Endothelial cell of umbilical vein (primary cell): ENCODE data around the gene PAFAH2. TPM values are rescaled to one million over a fixed set of nuclear protein-coding genes. Genes with fewer than 3 reads are reported as not detected.

ENCODE experiments used
- BruUV-seq: library from RNA; stranded (reverse); fragments of 400-500 nt; replicated peaks from 2 replicates; lab custom pipeline; 2021; lab: Mats Ljungman, UMichigan
- CTCF ChIA-PET: fragments of 300-600, 350-600 bp; sonication (Branson Sonifier 250); formaldehyde crosslinking; loops from one replicate; lab custom pipeline; 2021; ENCODE audit warnings: antibody characterized with exemption, inconsistent platforms; lab: Charles Lee
- POLR2A ChIA-PET: fragments of 300-600, 350-600 bp; sonication (Branson Sonifier 250); formaldehyde crosslinking; loops from one replicate; lab custom pipeline; 2021; ENCODE audit warnings: antibody characterized with exemption, inconsistent platforms; lab: Charles Lee
- DNase-seq: peaks from one replicate; pipeline ENCODE4 v3.0.0-alpha.2; 2011; ENCODE audit warnings: low read depth, low spot score
- FAIRE-seq: peaks from 2 replicates; lab custom pipeline; 2011; peaks lifted over from hg19 to GRCh38; lab: Jason Lieb, UNC
- H2AFZ ChIP-seq: 2 replicates; pipeline ENCODE4 v1.6.0; 2012; ENCODE audit warnings: low read depth, low read length, control low read depth, inconsistent platforms
- H3K27ac ChIP-seq: 2 replicates; pipeline ENCODE4 v1.5.1; 2011; ENCODE audit warnings: low read depth, mild to moderate bottlenecking, control low read depth, low read length, moderate library complexity; ENCODE audit not compliant: insufficient read depth
- H3K27me3 ChIP-seq, 2 experiments: 2 replicates each; pipeline versions ENCODE4 v1.6.0 to v1.6.1; 2011; ENCODE audit warnings: low read length in 2 of 2, mixed read lengths in 1 of 2; ENCODE audit not compliant: control insufficient read depth in 2 of 2, insufficient read depth in 2 of 2
- H3K36me3 ChIP-seq, 2 experiments: 2 replicates in 1 of 2; 3 replicates in 1 of 2; pipeline ENCODE4 v1.5.1; 2011; ENCODE audit warnings: low read length in 2 of 2, mild to moderate bottlenecking in 1 of 2, moderate library complexity in 1 of 2; ENCODE audit not compliant: control insufficient read depth in 2 of 2, insufficient read depth in 2 of 2; ENCODE audit errors: extremely low read depth in 1 of 2
- H3K4me1 ChIP-seq: 3 replicates; pipeline ENCODE4 v1.5.1; 2011; ENCODE audit warnings: mild to moderate bottlenecking, low read length; ENCODE audit not compliant: control insufficient read depth, insufficient read depth; ENCODE audit errors: extremely low read depth
- H3K4me2 ChIP-seq: 2 replicates; pipeline ENCODE4 v1.6.1; 2011; ENCODE audit warnings: low read length, control low read depth, mixed read lengths; ENCODE audit not compliant: insufficient read depth
- H3K4me3 ChIP-seq, 3 experiments: fragments of 200-600 bp in 1 of 3; sonication (generic), shearing (Covaris generic) in 1 of 3; replicated peaks in 1 of 3; 2 replicates each; pipeline ENCODE4 v1.5.1; 2011 to 2016; ENCODE audit warnings: control low read depth in 3 of 3, low read length in 3 of 3, mild to moderate bottlenecking in 2 of 3, inconsistent platforms in 1 of 3, low read depth in 1 of 3, moderate library complexity in 1 of 3; ENCODE audit not compliant: insufficient read depth in 1 of 3
- H3K79me2 ChIP-seq: 2 replicates; pipeline ENCODE4 v1.6.0; 2012; ENCODE audit warnings: low read length, inconsistent platforms; ENCODE audit not compliant: control insufficient read depth, insufficient read depth
- H3K9ac ChIP-seq: replicated peaks from 2 replicates; pipeline ENCODE3; 2011; ENCODE audit warnings: low read length, control low read depth; ENCODE audit not compliant: insufficient read depth; ENCODE audit errors: extremely low read depth
- H3K9me1 ChIP-seq: replicated peaks from 3 replicates; pipeline ENCODE4 v1.6.0; 2011; ENCODE audit warnings: mild to moderate bottlenecking, low read length; ENCODE audit not compliant: control insufficient read depth, insufficient read depth; ENCODE audit errors: extremely low read depth
- H3K9me3 ChIP-seq: replicated peaks from 2 replicates; pipeline ENCODE4 v1.5.1; 2012; ENCODE audit warnings: low read length, inconsistent platforms; ENCODE audit not compliant: control insufficient read depth, insufficient read depth
- H4K20me1 ChIP-seq: replicated peaks from 2 replicates; pipeline ENCODE3; 2011; ENCODE audit warnings: mild to moderate bottlenecking, low read length; ENCODE audit not compliant: control insufficient read depth, insufficient read depth; ENCODE audit errors: extremely low read depth
- EZH2 ChIP-seq: IDR thresholded peaks from 2 replicates; pipeline ENCODE4 v1.6.1; 2012; ENCODE audit warnings: borderline replicate concordance, low read depth, mild to moderate bottlenecking, moderate library complexity, low read length, inconsistent platforms; ENCODE audit not compliant: severe bottlenecking
- FOS ChIP-seq: IDR thresholded peaks from 2 replicates; pipeline ENCODE4 v1.6.1; 2011; ENCODE audit warnings: mild to moderate bottlenecking, low read length, moderate library complexity, borderline replicate concordance; ENCODE audit not compliant: insufficient read depth
- GATA2 ChIP-seq: IDR thresholded peaks from 2 replicates; pipeline ENCODE4 v1.7.0; 2011; ENCODE audit warnings: low read depth, mild to moderate bottlenecking, moderate library complexity, mixed read lengths, low read length; ENCODE audit not compliant: insufficient read length, insufficient read depth
- JUN ChIP-seq: IDR thresholded peaks from 2 replicates; pipeline ENCODE4 v1.6.1; 2011; ENCODE audit warnings: borderline replicate concordance, low read depth; ENCODE audit not compliant: insufficient read length, insufficient read depth
- MAX ChIP-seq: IDR thresholded peaks from 2 replicates; pipeline ENCODE4 v1.6.1; 2011; ENCODE audit not compliant: insufficient read depth, insufficient read length
- MYC ChIP-seq: IDR thresholded peaks from one replicate; pipeline ENCODE4 v1.6.1; 2011; ENCODE audit warnings: mild to moderate bottlenecking, low read depth, low read length
- POLR2A ChIP-seq: IDR thresholded peaks from 2 replicates; pipeline ENCODE4 v1.6.1; 2012; ENCODE audit warnings: low read depth, mild to moderate bottlenecking, control low read depth, low read length
- POLR2AphosphoS5 ChIP-seq: IDR thresholded peaks from 2 replicates; pipeline ENCODE4 v1.6.1; 2012; ENCODE audit warnings: low read depth, mild to moderate bottlenecking, control low read depth, low read length, moderate library complexity; ENCODE audit not compliant: insufficient read depth
- dilution Hi-C: fragments of 300-500 bp; cut with MboI; formaldehyde crosslinking; loops from one replicate; pipeline ENCODE4 v1.15.0; 2019; ENCODE audit warnings: low sequenced_read_pairs; ENCODE audit not compliant: extremely low pct_ligation_motif_present
- intact Hi-C: fragments of 100-400 bp; cut with micrococcal nuclease; formaldehyde crosslinking; loops from one replicate; pipeline ENCODE4 v1.10.0; 2022
- polyA plus RNA-seq, 4 experiments: library from polyadenylated mRNA; depleted of rRNA in 3 of 4; stranded (reverse) in 3 of 4; unstranded in 1 of 4; fragments of >200 nt; gene quantifications; 2 replicates each; pipeline versions ENCODE4 v1.2.1 to v1.2.3, GENCODE V29; 2011 to 2012; ENCODE audit warnings: missing spikeins in 1 of 4
- total RNA-seq: library from RNA; stranded (reverse); gene quantifications from 2 replicates; pipeline ENCODE4 v1.2.3, GENCODE V29; 2021
- TF ChIP-seq, protein P1 (sequence below), 2 donors: IDR thresholded peaks; 1 replicate in 1 of 2; 2 replicates in 1 of 2; pipeline ENCODE4 v1.5.1; 2011; ENCODE audit warnings: low read length in 2 of 2, mild to moderate bottlenecking in 2 of 2, moderate library complexity in 2 of 2, control low read depth in 1 of 2, inconsistent platforms in 1 of 2, low read depth in 1 of 2; ENCODE audit not compliant: insufficient read depth in 1 of 2; ENCODE audit errors: extremely low read depth in 1 of 2

PAFAH2 gene
- total and polyA plus RNA-seq, 2 donors (not counting 3 experiments of a cell fraction or from before 2014, with no cell fraction given), result 6.0 to 6.9 TPM

DNA sequence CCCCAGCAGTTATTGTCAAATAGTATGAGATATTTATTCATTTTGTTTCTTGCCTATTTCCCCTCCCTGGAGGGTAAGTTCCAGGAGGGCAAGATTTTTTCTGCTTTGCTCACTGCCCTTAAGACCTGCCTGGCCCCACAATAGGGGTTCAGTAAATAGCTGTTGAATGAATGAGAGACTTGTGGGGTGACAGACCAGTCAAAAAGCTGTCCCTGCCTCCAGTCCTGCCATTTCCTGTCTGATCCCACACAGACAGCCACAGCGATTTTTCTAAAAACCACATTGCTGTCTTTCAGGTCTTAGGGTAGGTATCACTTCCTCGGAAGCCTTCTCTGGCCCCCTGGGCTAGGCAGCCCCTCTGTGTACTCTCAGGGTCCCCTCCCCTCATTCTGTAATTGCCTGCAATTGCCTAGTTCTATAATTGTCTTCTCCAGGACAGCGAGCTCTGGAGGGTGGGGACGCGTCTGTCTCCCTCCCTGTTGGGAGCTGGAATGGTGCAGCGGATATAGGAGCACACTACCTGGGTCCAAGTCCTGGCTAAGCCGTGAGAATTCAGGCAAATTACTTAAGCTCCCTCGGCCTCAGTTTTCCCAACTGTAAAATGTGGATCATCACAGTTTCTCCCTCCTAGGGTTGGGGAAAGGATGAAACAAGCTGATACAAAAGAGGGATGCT, 21.9 kb upstream of the PAFAH2 start:
- Histone ChIP-seq H3K9me1 (no peaks in the 10 kb centered on the region), H3K9ac (no peak overlapping the region), H3K36me3 (no peaks in the 10 kb centered on the region), H2AFZ (no peak overlapping the region), H3K4me3 (no peak overlapping the region), H3K27me3 (peaks cover 2 to 4% of the 10 kb centered on the region in 2 experiments), H3K27ac (no peak overlapping the region), H4K20me1 (no peaks in the 10 kb centered on the region), H3K4me2 (no peak overlapping the region), H3K4me1 (no peaks in the 10 kb centered on the region), H3K9me3 (no peaks in the 10 kb centered on the region), H3K79me2 (no peaks in the 10 kb centered on the region)
- DNase-seq (no peak), FAIRE-seq (no peak)
- ChIA-PET POLR2A (interaction anchor here (0.7 kb wide), 1 partner anchor 32 kb away, joined by 6 read pairs; no protein-coding TSS in a partner anchor), CTCF (interaction anchor here (0.9 to 1.1 kb wide), 3 partner anchors 22 to 125 kb away, joined by 3 to 4 read pairs (median 3); partner anchors contain the start of gene PAFAH2)
- BruUV-seq, result no TSS peak
- intact Hi-C loops, result no loop called here
- dilution Hi-C loops, result no loop called here
- no peak for TF ChIP-seq POLR2A
- TF ChIP-seq EZH2, result no peak
- no peak for TF ChIP-seq POLR2AphosphoS5

DNA sequence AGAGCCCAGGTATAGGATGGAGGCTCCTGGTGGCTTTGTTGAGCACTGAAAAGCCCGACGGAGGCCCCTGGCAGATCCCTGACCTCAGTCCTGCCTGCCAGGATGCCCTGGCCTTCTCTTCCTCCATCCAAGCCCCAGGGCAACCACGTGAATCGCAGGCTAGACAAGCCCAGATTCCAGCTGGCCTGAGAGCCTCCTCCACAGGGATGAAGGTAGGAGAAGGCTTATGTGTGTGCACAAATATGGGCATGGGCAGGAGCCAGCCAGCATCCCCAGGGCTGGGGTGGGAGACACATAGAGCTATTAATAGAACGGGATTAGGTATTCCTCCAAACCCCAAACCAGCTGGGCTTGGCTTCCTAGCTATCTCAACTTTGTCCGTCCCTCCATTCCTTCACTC, 19.7 kb upstream of the PAFAH2 start:
- H3K9ac ChIP-seq, result no peak overlapping the region
- no peaks in the 10 kb centered on the region for H3K36me3 ChIP-seq
- peaks cover 2 to 4% of the 10 kb centered on the region in 2 experiments for H3K27me3 ChIP-seq
- H3K4me2 ChIP-seq, result no peak overlapping the region
- no peaks in the 10 kb centered on the region for H3K9me3 ChIP-seq
- no peaks in the 10 kb centered on the region for H4K20me1 ChIP-seq
- no peak for FAIRE-seq
- BruUV-seq, result no TSS peak
- intact Hi-C loops, result no loop called here
- H2AFZ ChIP-seq, result no peak overlapping the region
- TF ChIP-seq, protein P1, sequence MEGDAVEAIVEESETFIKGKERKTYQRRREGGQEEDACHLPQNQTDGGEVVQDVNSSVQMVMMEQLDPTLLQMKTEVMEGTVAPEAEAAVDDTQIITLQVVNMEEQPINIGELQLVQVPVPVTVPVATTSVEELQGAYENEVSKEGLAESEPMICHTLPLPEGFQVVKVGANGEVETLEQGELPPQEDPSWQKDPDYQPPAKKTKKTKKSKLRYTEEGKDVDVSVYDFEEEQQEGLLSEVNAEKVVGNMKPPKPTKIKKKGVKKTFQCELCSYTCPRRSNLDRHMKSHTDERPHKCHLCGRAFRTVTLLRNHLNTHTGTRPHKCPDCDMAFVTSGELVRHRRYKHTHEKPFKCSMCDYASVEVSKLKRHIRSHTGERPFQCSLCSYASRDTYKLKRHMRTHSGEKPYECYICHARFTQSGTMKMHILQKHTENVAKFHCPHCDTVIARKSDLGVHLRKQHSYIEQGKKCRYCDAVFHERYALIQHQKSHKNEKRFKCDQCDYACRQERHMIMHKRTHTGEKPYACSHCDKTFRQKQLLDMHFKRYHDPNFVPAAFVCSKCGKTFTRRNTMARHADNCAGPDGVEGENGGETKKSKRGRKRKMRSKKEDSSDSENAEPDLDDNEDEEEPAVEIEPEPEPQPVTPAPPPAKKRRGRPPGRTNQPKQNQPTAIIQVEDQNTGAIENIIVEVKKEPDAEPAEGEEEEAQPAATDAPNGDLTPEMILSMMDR (IDR thresholded peaks at IDR 0.05; ENCODE audit: extremely low read depth in 1 of 2, insufficient read depth in 1 of 2, low read depth in 1 of 2, low read length in 2 of 2), result no peak
- TF ChIP-seq MAX, result no peak
- no peak for TF ChIP-seq FOS
- no peak for TF ChIP-seq GATA2
- no peak for TF ChIP-seq EZH2
- no peak for TF ChIP-seq POLR2A
- no peak for TF ChIP-seq JUN
- no peak for TF ChIP-seq MYC
- no peak for TF ChIP-seq POLR2AphosphoS5
- no peaks in the 10 kb centered on the region for H3K9me1 ChIP-seq
- dilution Hi-C loops, result no loop called here
- ChIA-PET POLR2A (no interaction called here), CTCF (interaction anchor here (1.5 to 1.6 kb wide), 2 partner anchors 20 to 400 kb away, joined by 3 to 5 read pairs; partner anchors contain the start of gene PAFAH2)
- no peaks in the 10 kb centered on the region for H3K79me2 ChIP-seq
- no peak overlapping the region for H3K27ac ChIP-seq
- H3K4me3 ChIP-seq, result no peak overlapping the region
- H3K4me1 ChIP-seq, result no peaks in the 10 kb centered on the region
- DNase-seq, result no peak
